HG03521 (cell line): Measurements from ENCODE around the gene ALPG.
"Not testable (repeated sequence)": the region's sequence is repeated elsewhere in the genome, so short reads cannot be mapped to it uniquely, and the experiment has no call there.

Source experiments
- ATAC-seq: cut with Tn5 transposase; IDR thresholded peaks from one replicate; pipeline ENCODE4 v1.9.1; 2021; ENCODE audit warnings: mild to moderate bottlenecking, moderate library complexity; ENCODE audit not compliant: unreplicated experiment

The ALPG gene

GRCh38 chr2:232406556-232407310 is at the start of gene ALPG:
Gene ALPG, plus strand, starts transcription at chr2:232406844. Its CDS starts 51 bp downstream, at chr2:232406895.
- no peak for ATAC-seq

GRCh38 chr2:232361646-232362045 is 45.0 kb upstream of the ALPG start:
- ATAC-seq, result no peak

GRCh38 chr2:232362174-232362900 is 44.3 kb upstream of the ALPG start:
- ATAC-seq, result no peak

- not testable (repeated sequence) for ATAC-seq
Observed at GRCh38 chr2:232363064-232363783, 43.4 kb upstream of the ALPG start.

- no peak for ATAC-seq
Observed at GRCh38 chr2:232363784-232364615, 42.6 kb upstream of the ALPG start.

- ATAC-seq, result not testable (repeated sequence)
Observed at GRCh38 chr2:232364806-232365594, 41.6 kb upstream of the ALPG start.

- no peak for ATAC-seq
Observed at GRCh38 chr2:232365621-232366321, 40.9 kb upstream of the ALPG start.

- ATAC-seq, result not testable (repeated sequence)
Observed at GRCh38 chr2:232366461-232366860, 40.2 kb upstream of the ALPG start.

GRCh38 chr2:232367016-232367415 is 39.6 kb upstream of the ALPG start:
- no peak for ATAC-seq

- no peak for ATAC-seq
Observed at GRCh38 chr2:232367591-232368233, 38.9 kb upstream of the ALPG start.

- ATAC-seq, result no peak
Observed at GRCh38 chr2:232368311-232368731, 38.3 kb upstream of the ALPG start.

- no peak for ATAC-seq
Observed at GRCh38 chr2:232369126-232369951, 37.3 kb upstream of the ALPG start.

- ATAC-seq, result not testable (repeated sequence)
Observed at GRCh38 chr2:232370007-232370406, 36.6 kb upstream of the ALPG start.

- no peak for ATAC-seq
Observed at GRCh38 chr2:232372231-232373208, 34.1 kb upstream of the ALPG start.

- no peak for ATAC-seq
Observed at GRCh38 chr2:232374356-232374755, 32.3 kb upstream of the ALPG start.

GRCh38 chr2:232375164-232375563 is 31.5 kb upstream of the ALPG start:
- no peak for ATAC-seq

- ATAC-seq, result no peak
Observed at GRCh38 chr2:232376260-232376659, 30.4 kb upstream of the ALPG start.
